Measurements from ENCODE around the gene PTPRM. TPM values are rescaled to one million over a fixed set of nuclear protein-coding genes. Genes with fewer than 3 reads are reported as not detected.

The PTPRM gene
- total and polyA plus RNA-seq, 2 experiments from 2014 or later = 1.6 to 5.3 TPM

DNA sequence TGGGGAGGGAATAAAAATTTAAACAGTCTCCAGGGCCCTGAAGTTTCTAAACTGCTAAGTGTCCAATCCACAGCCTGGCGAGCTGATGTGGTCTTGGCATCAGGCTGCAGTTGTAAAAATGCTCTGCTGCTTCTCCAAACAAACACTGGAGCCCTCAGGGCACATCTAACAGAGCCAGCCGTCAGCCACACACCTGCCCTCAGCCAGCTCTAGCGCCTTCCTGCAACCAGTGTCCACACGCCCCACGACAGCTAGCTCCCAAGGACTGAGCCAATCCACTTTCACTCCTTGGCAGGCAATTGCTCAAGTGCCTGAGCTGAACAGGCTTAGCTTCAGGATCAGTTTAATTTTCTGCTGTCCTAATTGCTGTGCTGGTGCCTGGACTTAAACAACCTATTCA lies 595.7 kb downstream of the PTPRM start:
- H3K36me3 ChIP-seq (ENCODE audit: insufficient read depth) = no peaks in the 10 kb centered on the region
- no peak overlapping the region for H3K27ac ChIP-seq (ENCODE audit: low read depth)
- ATAC-seq = peak; percentile 55
- no peak overlapping the region for H3K4me3 ChIP-seq
- no peaks in the 10 kb centered on the region for H3K27me3 ChIP-seq (ENCODE audit: insufficient read depth)
- H3K4me3 Mint-ChIP-seq = no peak overlapping the region
- H3K79me2 ChIP-seq (replicated peaks; ENCODE audit: insufficient read depth) = no peaks in the 10 kb centered on the region
- H3K36me3 Mint-ChIP-seq (ENCODE audit: low read depth) = no peaks in the 10 kb centered on the region
- H3F3A ChIP-seq (replicated peaks; ENCODE audit: low read depth) = no peaks in the 10 kb centered on the region
- no peaks in the 10 kb centered on the region for H3K4me1 ChIP-seq (ENCODE audit: insufficient read depth)
- H3K27ac Mint-ChIP-seq = no peak overlapping the region
- DNase-seq (ENCODE audit: low spot score) = peak; percentile 9
- H3K9me2 ChIP-seq (ENCODE audit: insufficient read depth) = no peaks in the 10 kb centered on the region; the same call in 1 of the 2 replicates
- no peaks in the 10 kb centered on the region for H4K20me1 ChIP-seq (replicated peaks; ENCODE audit: insufficient read depth)
- no peaks in the 10 kb centered on the region; the same call in 2 of the 3 replicates for H3K4me1 Mint-ChIP-seq
- H3K27me3 Mint-ChIP-seq (ENCODE audit: insufficient read depth, low read depth, poor library complexity) = no peaks in the 10 kb centered on the region
- no peak overlapping the region for H3K4me2 ChIP-seq
- no peak for TF ChIP-seq EZH2phosphoT487 (IDR thresholded peaks at IDR 0.05; ENCODE audit: unreplicated experiment)
- TF ChIP-seq, protein P1, sequence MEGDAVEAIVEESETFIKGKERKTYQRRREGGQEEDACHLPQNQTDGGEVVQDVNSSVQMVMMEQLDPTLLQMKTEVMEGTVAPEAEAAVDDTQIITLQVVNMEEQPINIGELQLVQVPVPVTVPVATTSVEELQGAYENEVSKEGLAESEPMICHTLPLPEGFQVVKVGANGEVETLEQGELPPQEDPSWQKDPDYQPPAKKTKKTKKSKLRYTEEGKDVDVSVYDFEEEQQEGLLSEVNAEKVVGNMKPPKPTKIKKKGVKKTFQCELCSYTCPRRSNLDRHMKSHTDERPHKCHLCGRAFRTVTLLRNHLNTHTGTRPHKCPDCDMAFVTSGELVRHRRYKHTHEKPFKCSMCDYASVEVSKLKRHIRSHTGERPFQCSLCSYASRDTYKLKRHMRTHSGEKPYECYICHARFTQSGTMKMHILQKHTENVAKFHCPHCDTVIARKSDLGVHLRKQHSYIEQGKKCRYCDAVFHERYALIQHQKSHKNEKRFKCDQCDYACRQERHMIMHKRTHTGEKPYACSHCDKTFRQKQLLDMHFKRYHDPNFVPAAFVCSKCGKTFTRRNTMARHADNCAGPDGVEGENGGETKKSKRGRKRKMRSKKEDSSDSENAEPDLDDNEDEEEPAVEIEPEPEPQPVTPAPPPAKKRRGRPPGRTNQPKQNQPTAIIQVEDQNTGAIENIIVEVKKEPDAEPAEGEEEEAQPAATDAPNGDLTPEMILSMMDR (conservative IDR thresholded peaks at IDR 0.05; ENCODE audit: low read depth in 2 of 2) = no peak
- no peaks in the 10 kb centered on the region for H3K9me3 Mint-ChIP-seq
- H2AFZ ChIP-seq = no peak overlapping the region

DNA sequence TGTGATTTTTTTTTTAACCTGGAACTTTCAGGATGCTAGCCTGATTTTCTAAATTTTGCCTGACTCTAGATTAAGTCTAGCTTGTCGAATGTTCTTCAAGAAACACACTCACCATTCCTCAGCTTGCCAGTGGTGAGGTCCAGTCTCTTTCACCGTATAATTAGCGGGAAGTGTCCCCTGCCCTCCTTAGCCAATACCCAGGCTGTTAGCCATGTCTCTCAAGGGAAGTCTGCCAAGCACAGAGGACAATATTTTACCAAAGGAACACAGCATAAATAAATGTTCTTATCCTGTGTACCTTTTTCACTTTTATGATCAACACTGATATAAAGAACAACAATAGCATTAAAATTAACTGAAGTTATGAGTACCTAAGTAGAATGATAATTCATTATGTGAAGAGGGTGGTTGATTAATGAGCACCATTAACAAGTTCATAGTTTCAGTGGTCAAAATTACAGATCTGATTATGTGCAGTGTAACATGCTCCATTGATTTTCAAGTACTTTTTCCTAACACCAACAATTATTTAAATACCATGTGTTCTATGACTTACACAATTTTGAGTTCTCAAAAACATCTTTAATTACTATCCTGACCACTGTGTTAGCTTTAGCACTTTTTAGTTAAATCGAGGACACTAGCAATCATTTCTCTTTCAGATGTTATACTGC lies 596.3 kb downstream of the PTPRM start:
- no peaks in the 10 kb centered on the region for H3K79me2 ChIP-seq (replicated peaks; ENCODE audit: insufficient read depth)
- H2AFZ ChIP-seq = no peak overlapping the region
- H3K9me3 Mint-ChIP-seq = no peaks in the 10 kb centered on the region
- ATAC-seq = no peak
- no peak overlapping the region for H3K4me3 ChIP-seq
- no peak overlapping the region for H3K4me2 ChIP-seq
- H3K27me3 Mint-ChIP-seq (ENCODE audit: insufficient read depth, low read depth, poor library complexity) = no peaks in the 10 kb centered on the region
- no peaks in the 10 kb centered on the region for H4K20me1 ChIP-seq (replicated peaks; ENCODE audit: insufficient read depth)
- no peak overlapping the region for H3K27ac ChIP-seq (ENCODE audit: low read depth)
- H3K4me3 Mint-ChIP-seq = no peak overlapping the region
- no peaks in the 10 kb centered on the region for H3K36me3 Mint-ChIP-seq (ENCODE audit: low read depth)
- H3K27me3 ChIP-seq (ENCODE audit: insufficient read depth) = no peaks in the 10 kb centered on the region
- no peaks in the 10 kb centered on the region for H3F3A ChIP-seq (replicated peaks; ENCODE audit: low read depth)
- no peaks in the 10 kb centered on the region for H3K36me3 ChIP-seq (ENCODE audit: insufficient read depth)
- no peaks in the 10 kb centered on the region; the same call in 2 of the 3 replicates for H3K4me1 Mint-ChIP-seq
- no peak for DNase-seq (ENCODE audit: low spot score)
- H3K4me1 ChIP-seq (ENCODE audit: insufficient read depth) = no peaks in the 10 kb centered on the region
- H3K9me2 ChIP-seq (ENCODE audit: insufficient read depth) = no peaks in the 10 kb centered on the region; the same call in 1 of the 2 replicates
- H3K27ac Mint-ChIP-seq = no peak overlapping the region
- TF ChIP-seq STAT1 (IDR thresholded peaks at IDR 0.05; ENCODE audit: unreplicated experiment) (no peak), POLR2AphosphoS5 (IDR thresholded peaks at IDR 0.05; ENCODE audit: low read depth) (no peak), EZH2phosphoT487 (IDR thresholded peaks at IDR 0.05; ENCODE audit: unreplicated experiment) (no peak)
- TF ChIP-seq, protein P1 (conservative IDR thresholded peaks at IDR 0.05; ENCODE audit: low read depth in 2 of 2) = no peak
- TF ChIP-seq, protein P2, sequence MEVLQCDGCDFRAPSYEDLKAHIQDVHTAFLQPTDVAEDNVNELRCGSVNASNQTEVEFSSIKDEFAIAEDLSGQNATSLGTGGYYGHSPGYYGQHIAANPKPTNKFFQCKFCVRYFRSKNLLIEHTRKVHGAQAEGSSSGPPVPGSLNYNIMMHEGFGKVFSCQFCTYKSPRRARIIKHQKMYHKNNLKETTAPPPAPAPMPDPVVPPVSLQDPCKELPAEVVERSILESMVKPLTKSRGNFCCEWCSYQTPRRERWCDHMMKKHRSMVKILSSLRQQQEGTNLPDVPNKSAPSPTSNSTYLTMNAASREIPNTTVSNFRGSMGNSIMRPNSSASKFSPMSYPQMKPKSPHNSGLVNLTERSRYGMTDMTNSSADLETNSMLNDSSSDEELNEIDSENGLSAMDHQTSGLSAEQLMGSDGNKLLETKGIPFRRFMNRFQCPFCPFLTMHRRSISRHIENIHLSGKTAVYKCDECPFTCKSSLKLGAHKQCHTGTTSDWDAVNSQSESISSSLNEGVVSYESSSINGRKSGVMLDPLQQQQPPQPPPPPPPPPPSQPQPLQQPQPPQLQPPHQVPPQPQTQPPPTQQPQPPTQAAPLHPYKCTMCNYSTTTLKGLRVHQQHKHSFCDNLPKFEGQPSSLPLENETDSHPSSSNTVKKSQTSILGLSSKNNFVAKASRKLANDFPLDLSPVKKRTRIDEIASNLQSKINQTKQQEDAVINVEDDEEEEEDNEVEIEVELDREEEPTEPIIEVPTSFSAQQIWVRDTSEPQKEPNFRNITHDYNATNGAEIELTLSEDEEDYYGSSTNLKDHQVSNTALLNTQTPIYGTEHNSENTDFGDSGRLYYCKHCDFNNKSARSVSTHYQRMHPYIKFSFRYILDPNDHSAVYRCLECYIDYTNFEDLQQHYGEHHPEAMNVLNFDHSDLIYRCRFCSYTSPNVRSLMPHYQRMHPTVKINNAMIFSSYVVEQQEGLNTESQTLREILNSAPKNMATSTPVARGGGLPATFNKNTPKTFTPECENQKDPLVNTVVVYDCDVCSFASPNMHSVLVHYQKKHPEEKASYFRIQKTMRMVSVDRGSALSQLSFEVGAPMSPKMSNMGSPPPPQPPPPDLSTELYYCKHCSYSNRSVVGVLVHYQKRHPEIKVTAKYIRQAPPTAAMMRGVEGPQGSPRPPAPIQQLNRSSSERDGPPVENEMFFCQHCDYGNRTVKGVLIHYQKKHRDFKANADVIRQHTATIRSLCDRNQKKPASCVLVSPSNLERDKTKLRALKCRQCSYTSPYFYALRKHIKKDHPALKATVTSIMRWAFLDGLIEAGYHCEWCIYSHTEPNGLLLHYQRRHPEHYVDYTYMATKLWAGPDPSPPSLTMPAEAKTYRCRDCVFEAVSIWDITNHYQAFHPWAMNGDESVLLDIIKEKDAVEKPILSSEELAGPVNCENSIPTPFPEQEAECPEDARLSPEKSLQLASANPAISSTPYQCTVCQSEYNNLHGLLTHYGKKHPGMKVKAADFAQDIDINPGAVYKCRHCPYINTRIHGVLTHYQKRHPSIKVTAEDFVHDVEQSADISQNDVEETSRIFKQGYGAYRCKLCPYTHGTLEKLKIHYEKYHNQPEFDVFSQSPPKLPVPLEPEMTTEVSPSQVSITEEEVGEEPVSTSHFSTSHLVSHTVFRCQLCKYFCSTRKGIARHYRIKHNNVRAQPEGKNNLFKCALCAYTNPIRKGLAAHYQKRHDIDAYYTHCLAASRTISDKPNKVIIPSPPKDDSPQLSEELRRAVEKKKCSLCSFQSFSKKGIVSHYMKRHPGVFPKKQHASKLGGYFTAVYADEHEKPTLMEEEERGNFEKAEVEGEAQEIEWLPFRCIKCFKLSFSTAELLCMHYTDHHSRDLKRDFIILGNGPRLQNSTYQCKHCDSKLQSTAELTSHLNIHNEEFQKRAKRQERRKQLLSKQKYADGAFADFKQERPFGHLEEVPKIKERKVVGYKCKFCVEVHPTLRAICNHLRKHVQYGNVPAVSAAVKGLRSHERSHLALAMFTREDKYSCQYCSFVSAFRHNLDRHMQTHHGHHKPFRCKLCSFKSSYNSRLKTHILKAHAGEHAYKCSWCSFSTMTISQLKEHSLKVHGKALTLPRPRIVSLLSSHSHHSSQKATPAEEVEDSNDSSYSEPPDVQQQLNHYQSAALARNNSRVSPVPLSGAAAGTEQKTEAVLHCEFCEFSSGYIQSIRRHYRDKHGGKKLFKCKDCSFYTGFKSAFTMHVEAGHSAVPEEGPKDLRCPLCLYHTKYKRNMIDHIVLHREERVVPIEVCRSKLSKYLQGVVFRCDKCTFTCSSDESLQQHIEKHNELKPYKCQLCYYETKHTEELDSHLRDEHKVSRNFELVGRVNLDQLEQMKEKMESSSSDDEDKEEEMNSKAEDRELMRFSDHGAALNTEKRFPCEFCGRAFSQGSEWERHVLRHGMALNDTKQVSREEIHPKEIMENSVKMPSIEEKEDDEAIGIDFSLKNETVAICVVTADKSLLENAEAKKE (CRISPR knock-in tag; IDR thresholded peaks at IDR 0.05) = no peak
- TF ChIP-seq, protein P3, sequence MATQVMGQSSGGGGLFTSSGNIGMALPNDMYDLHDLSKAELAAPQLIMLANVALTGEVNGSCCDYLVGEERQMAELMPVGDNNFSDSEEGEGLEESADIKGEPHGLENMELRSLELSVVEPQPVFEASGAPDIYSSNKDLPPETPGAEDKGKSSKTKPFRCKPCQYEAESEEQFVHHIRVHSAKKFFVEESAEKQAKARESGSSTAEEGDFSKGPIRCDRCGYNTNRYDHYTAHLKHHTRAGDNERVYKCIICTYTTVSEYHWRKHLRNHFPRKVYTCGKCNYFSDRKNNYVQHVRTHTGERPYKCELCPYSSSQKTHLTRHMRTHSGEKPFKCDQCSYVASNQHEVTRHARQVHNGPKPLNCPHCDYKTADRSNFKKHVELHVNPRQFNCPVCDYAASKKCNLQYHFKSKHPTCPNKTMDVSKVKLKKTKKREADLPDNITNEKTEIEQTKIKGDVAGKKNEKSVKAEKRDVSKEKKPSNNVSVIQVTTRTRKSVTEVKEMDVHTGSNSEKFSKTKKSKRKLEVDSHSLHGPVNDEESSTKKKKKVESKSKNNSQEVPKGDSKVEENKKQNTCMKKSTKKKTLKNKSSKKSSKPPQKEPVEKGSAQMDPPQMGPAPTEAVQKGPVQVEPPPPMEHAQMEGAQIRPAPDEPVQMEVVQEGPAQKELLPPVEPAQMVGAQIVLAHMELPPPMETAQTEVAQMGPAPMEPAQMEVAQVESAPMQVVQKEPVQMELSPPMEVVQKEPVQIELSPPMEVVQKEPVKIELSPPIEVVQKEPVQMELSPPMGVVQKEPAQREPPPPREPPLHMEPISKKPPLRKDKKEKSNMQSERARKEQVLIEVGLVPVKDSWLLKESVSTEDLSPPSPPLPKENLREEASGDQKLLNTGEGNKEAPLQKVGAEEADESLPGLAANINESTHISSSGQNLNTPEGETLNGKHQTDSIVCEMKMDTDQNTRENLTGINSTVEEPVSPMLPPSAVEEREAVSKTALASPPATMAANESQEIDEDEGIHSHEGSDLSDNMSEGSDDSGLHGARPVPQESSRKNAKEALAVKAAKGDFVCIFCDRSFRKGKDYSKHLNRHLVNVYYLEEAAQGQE (IDR thresholded peaks at IDR 0.05; ENCODE audit: unreplicated experiment) = no peak
